AG09319 (cell line): ENCODE data around the gene ANP32A.

Experiments
- DNase-seq: peaks from one replicate; pipeline ENCODE4 v3.0.0-alpha.2; 2010; ENCODE audit warnings: low read depth; ENCODE audit errors: extremely low read depth
- TF ChIP-seq, protein P1 (sequence below): IDR thresholded peaks from 2 replicates; pipeline ENCODE4 v1.5.1; 2011; ENCODE audit warnings: low read depth, mild to moderate bottlenecking, inconsistent platforms, low read length, moderate library complexity

The ANP32A gene

DNA sequence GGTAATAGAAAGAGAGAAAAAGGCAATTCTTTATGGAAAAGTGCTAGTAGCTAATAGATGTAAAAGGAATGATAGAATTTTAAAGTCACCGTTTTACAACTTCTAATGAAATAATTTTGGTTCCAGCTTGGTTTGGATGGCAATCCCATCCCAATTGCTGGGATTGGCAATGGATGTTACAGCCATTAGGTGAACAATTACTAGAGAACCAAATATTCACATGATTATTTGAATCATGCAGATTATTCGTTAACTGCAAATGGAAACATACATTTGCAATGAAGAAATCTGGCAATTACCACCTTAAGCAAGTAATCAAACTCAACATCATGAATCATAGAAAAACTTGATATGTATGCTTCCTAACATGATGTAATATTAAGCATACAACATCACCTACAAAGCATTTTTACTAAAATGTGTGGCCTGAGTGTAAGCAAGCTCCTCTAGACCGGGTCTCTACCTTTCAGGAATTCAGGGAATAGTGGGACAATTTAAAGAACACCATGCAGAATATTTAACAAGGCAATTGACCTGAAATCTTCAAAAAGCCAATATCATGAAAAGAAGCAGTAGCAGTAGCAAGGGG lies 26.2 kb upstream of the ANP32A start:
- TF ChIP-seq, protein P1, sequence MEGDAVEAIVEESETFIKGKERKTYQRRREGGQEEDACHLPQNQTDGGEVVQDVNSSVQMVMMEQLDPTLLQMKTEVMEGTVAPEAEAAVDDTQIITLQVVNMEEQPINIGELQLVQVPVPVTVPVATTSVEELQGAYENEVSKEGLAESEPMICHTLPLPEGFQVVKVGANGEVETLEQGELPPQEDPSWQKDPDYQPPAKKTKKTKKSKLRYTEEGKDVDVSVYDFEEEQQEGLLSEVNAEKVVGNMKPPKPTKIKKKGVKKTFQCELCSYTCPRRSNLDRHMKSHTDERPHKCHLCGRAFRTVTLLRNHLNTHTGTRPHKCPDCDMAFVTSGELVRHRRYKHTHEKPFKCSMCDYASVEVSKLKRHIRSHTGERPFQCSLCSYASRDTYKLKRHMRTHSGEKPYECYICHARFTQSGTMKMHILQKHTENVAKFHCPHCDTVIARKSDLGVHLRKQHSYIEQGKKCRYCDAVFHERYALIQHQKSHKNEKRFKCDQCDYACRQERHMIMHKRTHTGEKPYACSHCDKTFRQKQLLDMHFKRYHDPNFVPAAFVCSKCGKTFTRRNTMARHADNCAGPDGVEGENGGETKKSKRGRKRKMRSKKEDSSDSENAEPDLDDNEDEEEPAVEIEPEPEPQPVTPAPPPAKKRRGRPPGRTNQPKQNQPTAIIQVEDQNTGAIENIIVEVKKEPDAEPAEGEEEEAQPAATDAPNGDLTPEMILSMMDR: no peak

DNA sequence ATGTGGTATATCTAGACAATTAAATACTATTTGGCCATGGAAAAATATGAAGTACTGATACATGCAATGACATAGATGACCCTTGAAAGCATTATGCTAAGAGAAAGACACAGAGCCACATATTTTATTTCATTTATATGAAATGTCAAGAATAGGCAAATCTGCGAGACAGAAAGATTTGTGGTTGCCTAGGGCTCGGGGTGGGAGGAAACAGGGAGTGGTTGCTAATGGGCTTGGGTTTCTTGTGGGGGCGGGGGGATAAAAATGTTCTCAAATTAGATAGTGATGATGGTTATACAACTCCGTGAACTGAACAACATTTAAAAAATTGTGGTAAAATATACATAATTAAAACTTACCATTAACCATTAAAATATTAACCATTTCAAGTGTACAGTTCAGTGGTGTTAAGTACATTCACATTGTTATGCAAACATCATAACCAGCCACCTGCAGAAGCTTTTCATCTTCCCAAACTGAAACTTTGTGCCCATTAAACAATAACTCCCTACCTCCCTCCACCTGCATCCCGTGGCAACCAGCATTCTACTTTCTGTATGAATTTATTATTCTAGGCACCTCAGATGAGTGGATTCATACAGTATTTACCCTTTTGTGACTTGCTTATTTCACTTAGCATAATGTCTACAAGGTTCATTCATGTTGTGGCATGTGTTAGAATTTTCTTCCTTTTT lies 24.3 kb upstream of the ANP32A start:
- DNase-seq: no peak
- TF ChIP-seq, protein P1: no peak

More for the DNA sequence above, 26.2 kb upstream of the ANP32A start:
- no peak for DNase-seq

DNA sequence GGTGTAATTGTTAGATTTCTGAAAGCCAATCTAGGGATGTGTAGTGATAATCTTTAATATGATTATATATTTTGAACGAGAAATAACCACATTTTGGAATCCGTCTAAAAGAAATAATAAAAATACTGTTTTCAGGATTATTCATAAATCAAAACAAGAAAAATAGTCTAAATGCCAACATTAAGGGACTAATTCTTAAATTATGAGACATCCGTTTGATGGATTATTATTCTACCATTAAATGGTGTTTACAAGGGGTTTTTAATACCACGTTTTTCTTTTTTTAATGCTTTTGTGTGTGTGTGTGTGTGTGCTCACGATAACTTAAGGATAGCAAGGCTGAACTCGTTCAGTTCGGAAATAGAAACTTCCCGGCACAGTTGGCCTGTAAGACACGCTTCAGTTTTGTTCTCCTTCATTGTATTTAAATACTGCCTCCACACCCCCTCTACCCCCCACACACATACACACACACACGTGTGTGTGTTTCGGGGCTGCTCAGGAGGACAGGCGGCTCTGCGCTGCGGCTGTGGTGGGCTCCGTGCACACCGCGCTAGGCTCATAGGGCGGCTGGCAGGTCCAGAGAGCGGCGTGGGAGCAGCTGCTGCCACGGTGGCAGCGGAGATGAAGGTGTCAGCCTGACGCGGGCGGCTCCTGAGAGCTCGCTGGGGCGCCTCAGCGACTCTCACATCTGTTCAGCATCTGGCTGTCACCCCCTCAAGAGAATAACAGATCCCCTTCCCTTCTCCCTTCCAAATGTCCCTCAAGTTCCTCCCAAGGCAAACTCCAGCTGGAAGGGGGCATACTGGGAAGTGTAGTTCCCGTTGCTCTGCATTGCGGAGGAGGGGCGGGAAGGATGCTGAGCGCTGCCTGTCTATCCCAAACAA lies 23.0 kb upstream of the ANP32A start:
- no peak for DNase-seq
- TF ChIP-seq, protein P1: no peak

DNA sequence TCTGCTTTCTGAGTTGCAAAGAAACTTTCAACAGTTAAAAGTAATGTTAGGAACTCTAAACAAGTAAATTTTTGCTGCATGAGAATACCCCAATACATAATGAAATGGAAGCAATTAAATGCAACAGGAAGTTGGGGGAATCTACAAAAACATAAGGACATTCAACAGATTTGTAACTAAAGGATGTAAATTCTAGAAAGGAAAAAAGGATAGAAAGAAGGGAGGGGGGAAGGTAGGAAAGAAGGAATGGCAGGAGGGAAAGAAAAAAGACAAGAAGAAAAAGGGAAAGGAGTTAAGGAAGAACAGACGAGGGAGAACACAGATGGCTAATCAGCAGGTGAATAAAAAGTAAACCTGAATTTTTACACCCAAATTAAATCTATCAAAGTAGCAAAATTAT lies 22.3 kb upstream of the ANP32A start:
- TF ChIP-seq, protein P1: no peak
- no peak for DNase-seq

DNA sequence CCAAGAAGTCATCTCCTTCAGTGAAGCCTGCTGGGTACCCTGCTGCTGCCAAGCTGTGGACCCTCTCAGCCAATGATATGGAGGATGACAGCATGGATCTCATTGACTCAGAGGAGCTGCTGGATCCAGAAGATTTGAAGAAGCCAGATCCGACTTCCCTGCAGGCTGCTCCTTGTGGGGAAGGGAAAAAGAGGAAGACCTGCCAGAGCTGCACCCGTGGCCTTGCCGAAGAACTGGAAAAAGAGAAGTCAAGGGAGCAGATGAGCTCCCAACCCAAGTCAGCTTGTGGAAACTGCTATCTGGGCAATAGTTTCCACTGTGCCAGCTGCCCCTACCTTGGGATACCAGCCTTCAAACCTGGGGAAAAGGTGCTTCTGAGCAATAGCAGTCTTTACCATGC lies 13.7 kb upstream of the ANP32A start:
- TF ChIP-seq, protein P1: no peak
- no peak for DNase-seq

DNA sequence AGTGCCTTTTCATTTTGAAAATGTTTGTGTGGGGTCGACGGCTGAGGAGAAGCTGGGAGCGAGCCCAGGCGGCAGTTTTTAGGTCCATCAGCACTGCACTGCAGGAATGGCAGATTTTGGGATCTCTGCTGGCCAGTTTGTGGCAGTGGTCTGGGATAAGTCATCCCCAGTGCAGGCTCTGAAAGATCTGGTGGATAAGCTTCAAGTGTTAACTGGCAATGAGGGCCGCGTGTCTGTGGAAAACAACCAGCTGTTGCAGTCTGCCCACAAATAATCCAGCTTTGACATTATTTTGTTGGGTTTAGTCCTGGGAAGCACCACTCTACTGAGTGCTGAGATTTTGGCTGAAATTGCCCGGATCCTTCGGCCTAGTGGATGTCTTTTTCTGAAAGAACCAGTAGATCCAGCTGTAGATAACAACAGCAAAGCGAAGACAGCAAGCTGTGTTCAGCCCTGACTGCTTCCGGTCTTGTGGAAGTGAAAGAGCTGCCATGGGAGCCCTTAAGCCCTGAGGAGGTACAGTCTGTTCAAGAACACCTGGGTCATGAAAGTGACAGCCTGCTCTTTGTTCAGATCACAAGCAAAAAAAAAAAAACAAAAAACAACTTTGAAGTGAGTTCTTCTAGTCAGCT lies 13.1 kb upstream of the ANP32A start:
- DNase-seq: no peak
- TF ChIP-seq, protein P1: no peak
